ENCODE data around the gene ZNF277.

- no peak for TF ChIP-seq CTCF (IDR thresholded peaks at IDR 0.05; ENCODE audit: low read depth, low read length)
- TF ChIP-seq POLR2A (IDR thresholded peaks at IDR 0.05; ENCODE audit: extremely low read depth, insufficient read length) = no peak
- no peak for TF ChIP-seq MYC (IDR thresholded peaks at IDR 0.05; ENCODE audit: low read depth, low read length)
- TF ChIP-seq, protein P1, sequence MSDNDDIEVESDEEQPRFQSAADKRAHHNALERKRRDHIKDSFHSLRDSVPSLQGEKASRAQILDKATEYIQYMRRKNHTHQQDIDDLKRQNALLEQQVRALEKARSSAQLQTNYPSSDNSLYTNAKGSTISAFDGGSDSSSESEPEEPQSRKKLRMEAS (IDR thresholded peaks at IDR 0.05; ENCODE audit: low read depth, low read length) = no peak
These were observed 23.7 kb upstream of the ZNF277 start for GRCh38 chr7:112182749-112183148.
